ENCODE measurements around the gene PCDH9. TPM values are rescaled to one million over a fixed set of nuclear protein-coding genes. Genes with fewer than 3 reads are reported as not detected.

The PCDH9 gene
- total RNA-seq, 1 experiment from 2014 or later: 5.8 TPM

DNA sequence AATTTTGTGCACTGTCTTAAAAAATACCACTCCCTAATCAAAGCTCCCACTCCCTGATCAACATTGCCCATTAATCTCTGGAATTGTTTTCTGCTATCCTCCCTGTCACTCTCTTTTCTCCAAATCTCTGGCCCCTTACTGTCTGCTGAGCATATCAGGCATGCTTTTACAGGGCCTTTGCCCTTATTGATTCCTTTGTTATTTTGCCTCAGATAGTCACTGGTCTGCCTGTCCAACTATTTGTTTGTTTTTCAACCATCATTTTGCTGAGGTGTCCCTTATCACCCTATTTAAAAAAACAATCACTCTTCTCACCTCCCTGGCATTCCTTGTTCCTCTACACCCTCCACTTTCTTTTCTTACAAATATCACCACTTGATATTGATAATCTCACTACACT is 153.0 kb downstream of the PCDH9 start:
- no peaks in the 10 kb centered on the region for H3K36me3 ChIP-seq (ENCODE audit: insufficient read depth, low read length, poor library complexity, severe bottlenecking)
- H3K4me3 ChIP-seq (ENCODE audit: low read depth, low read length, poor library complexity, severe bottlenecking): no peak overlapping the region
- H3K27me3 ChIP-seq (replicated peaks; ENCODE audit: insufficient read depth, low read depth, low read length, poor library complexity): peaks cover 6% of the 10 kb centered on the region
- ChIA-PET CTCF (no interaction called here), POLR2A (ENCODE audit: low non-redundant PET) (no interaction called here)
- H3K9me3 ChIP-seq (ENCODE audit: low read depth, low read length, poor library complexity, severe bottlenecking): no peaks in the 10 kb centered on the region
- TF ChIP-seq EZH2 (IDR thresholded peaks at IDR 0.05; ENCODE audit: borderline replicate concordance, low read depth, low read length, poor library complexity, severe bottlenecking): no peak
- TF ChIP-seq, protein P1, sequence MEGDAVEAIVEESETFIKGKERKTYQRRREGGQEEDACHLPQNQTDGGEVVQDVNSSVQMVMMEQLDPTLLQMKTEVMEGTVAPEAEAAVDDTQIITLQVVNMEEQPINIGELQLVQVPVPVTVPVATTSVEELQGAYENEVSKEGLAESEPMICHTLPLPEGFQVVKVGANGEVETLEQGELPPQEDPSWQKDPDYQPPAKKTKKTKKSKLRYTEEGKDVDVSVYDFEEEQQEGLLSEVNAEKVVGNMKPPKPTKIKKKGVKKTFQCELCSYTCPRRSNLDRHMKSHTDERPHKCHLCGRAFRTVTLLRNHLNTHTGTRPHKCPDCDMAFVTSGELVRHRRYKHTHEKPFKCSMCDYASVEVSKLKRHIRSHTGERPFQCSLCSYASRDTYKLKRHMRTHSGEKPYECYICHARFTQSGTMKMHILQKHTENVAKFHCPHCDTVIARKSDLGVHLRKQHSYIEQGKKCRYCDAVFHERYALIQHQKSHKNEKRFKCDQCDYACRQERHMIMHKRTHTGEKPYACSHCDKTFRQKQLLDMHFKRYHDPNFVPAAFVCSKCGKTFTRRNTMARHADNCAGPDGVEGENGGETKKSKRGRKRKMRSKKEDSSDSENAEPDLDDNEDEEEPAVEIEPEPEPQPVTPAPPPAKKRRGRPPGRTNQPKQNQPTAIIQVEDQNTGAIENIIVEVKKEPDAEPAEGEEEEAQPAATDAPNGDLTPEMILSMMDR (conservative IDR thresholded peaks at IDR 0.05; ENCODE audit: low read depth, low read length): no peak
- BruUV-seq (replicated peaks): no TSS peak
- intact Hi-C loops (cut with micrococcal nuclease; ENCODE audit: unreplicated experiment): no loop called here
- no peaks in the 10 kb centered on the region for H3K4me1 ChIP-seq (ENCODE audit: insufficient read depth, low read length, poor library complexity, severe bottlenecking)
- H3K27ac ChIP-seq (ENCODE audit: low read depth, low read length, poor library complexity, severe bottlenecking): no peak overlapping the region
- no peak for DNase-seq (ENCODE audit: low spot score)

DNA sequence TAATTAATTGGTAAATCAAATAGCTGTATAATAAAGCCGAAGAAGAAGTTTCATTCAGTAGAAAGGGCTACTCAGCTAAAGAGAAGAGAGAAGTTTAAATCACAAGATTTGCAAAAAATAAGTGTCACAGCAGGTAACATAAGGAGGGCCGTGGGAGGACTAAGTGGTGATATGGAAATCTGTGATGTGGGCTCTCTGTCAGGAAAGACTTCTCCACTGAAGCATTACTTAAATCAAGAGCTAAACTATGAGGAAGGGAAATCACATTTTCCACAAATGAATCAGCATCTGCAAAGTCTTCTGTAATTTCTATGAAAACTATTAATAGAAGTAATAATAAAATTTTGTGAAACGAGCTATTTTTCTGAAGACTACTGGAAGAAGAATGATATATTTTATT is 153.8 kb downstream of the PCDH9 start:
- intact Hi-C loops (cut with micrococcal nuclease; ENCODE audit: unreplicated experiment): no loop called here
- BruUV-seq (replicated peaks): no TSS peak
- Histone ChIP-seq H3K27ac (ENCODE audit: low read depth, low read length, poor library complexity, severe bottlenecking) (no peak overlapping the region), H3K4me3 (ENCODE audit: low read depth, low read length, poor library complexity, severe bottlenecking) (no peak overlapping the region), H3K36me3 (ENCODE audit: insufficient read depth, low read length, poor library complexity, severe bottlenecking) (no peaks in the 10 kb centered on the region), H3K27me3 (replicated peaks; ENCODE audit: insufficient read depth, low read depth, low read length, poor library complexity) (peaks cover 6% of the 10 kb centered on the region), H3K9me3 (ENCODE audit: low read depth, low read length, poor library complexity, severe bottlenecking) (no peaks in the 10 kb centered on the region), H3K4me1 (ENCODE audit: insufficient read depth, low read length, poor library complexity, severe bottlenecking) (no peaks in the 10 kb centered on the region)
- DNase-seq (ENCODE audit: low spot score): no peak
- TF ChIP-seq EZH2 (IDR thresholded peaks at IDR 0.05; ENCODE audit: borderline replicate concordance, low read depth, low read length, poor library complexity, severe bottlenecking): no peak
- TF ChIP-seq, protein P1 (conservative IDR thresholded peaks at IDR 0.05; ENCODE audit: low read depth, low read length): no peak
- ChIA-PET CTCF (no interaction called here), POLR2A (ENCODE audit: low non-redundant PET) (no interaction called here)

DNA sequence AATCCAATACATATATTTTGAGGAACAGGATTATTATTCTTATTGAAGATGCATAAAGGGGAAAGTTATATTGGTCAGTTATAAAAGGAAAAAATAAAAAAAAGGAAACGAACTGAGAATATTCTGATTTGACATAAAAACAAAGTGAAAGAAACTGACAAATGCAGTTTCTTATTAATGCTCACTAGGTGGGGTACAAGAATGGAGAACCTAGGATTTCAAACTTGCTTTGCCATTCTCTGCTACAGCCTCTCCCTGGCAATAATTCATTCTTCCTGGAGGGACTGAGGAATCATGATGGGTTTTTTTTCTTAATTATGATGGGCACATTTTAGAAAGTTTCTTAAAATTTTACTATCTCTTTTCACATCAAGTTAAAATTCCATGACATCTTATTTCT is 154.9 kb downstream of the PCDH9 start:
- peaks cover 13% of the 10 kb centered on the region for H3K27me3 ChIP-seq (replicated peaks; ENCODE audit: insufficient read depth, low read depth, low read length, poor library complexity)

More for the DNA sequence above, 154.9 kb downstream of the PCDH9 start:
- no peak for TF ChIP-seq EZH2 (IDR thresholded peaks at IDR 0.05; ENCODE audit: borderline replicate concordance, low read depth, low read length, poor library complexity, severe bottlenecking)
- TF ChIP-seq, protein P1 (conservative IDR thresholded peaks at IDR 0.05; ENCODE audit: low read depth, low read length): no peak
- ChIA-PET POLR2A (ENCODE audit: low non-redundant PET) (no interaction called here), CTCF (no interaction called here)
- intact Hi-C loops (cut with micrococcal nuclease; ENCODE audit: unreplicated experiment): no loop called here
- H3K4me1 ChIP-seq (ENCODE audit: insufficient read depth, low read length, poor library complexity, severe bottlenecking): no peaks in the 10 kb centered on the region
- H3K36me3 ChIP-seq (ENCODE audit: insufficient read depth, low read length, poor library complexity, severe bottlenecking): no peaks in the 10 kb centered on the region
- no peak for DNase-seq (ENCODE audit: low spot score)
- H3K27ac ChIP-seq (ENCODE audit: low read depth, low read length, poor library complexity, severe bottlenecking): no peak overlapping the region
- no TSS peak for BruUV-seq (replicated peaks)
- H3K9me3 ChIP-seq (ENCODE audit: low read depth, low read length, poor library complexity, severe bottlenecking): no peaks in the 10 kb centered on the region
- no peak overlapping the region for H3K4me3 ChIP-seq (ENCODE audit: low read depth, low read length, poor library complexity, severe bottlenecking)

All from A673 (cell line).